Activated B cell treated with CpG ODN at 0.5 μM for 24 hours (primary cell): ENCODE data around the gene RPS2. TPM values are rescaled to one million over a fixed set of nuclear protein-coding genes. Genes with fewer than 3 reads are reported as not detected.

Experiments used
- ATAC-seq: fragments of 200-7000 bp; cut with Tn5 transposase; one replicate; pipeline ENCODE4 v1.10.0; 2021; ENCODE audit warnings: low read depth, mild to moderate bottlenecking, moderate library complexity
- CTCF ChIA-PET: fragments of 350-600 bp; sonication (Branson Sonifier 250); formaldehyde crosslinking; loops from one replicate; lab custom pipeline; 2021; ENCODE audit warnings: antibody characterized with exemption; lab: Charles Lee
- POLR2A ChIA-PET: fragments of 350-600 bp; sonication (Branson Sonifier 250); formaldehyde crosslinking; loops from one replicate; lab custom pipeline; 2021; ENCODE audit warnings: antibody characterized with exemption; lab: Charles Lee
- DNase-seq: peaks from one replicate; pipeline ENCODE4 v3.0.0; 2022
- H3K27ac Mint-ChIP-seq: one replicate; pipeline ENCODE4 v1.8.0; 2020; ENCODE audit warnings: mixed read lengths
- H3K27me3 Mint-ChIP-seq: one replicate; pipeline ENCODE4 v1.8.0; 2021; ENCODE audit warnings: mixed read lengths
- H3K36me3 Mint-ChIP-seq: one replicate; pipeline ENCODE4 v1.8.0; 2021; ENCODE audit warnings: low read depth, mixed read lengths
- H3K4me1 Mint-ChIP-seq: one replicate; pipeline ENCODE4 v1.8.0; 2021; ENCODE audit warnings: mixed read lengths
- H3K4me3 Mint-ChIP-seq: one replicate; pipeline ENCODE4 v1.8.0; 2020; ENCODE audit warnings: mild to moderate bottlenecking, mixed read lengths
- H3K9me3 Mint-ChIP-seq: one replicate; pipeline ENCODE4 v1.8.0; 2020; ENCODE audit warnings: mixed read lengths
- intact Hi-C: fragments of 100-400 bp; cut with micrococcal nuclease; formaldehyde crosslinking; loops from one replicate; pipeline ENCODE4 v1.15.1; 2024
- total RNA-seq: library from RNA; stranded (reverse); gene quantifications from 2 replicates; pipeline ENCODE4 v1.2.3, GENCODE V29; 2022
- TF ChIP-seq, protein P1 (sequence below): fragments of 200-600 bp; IDR thresholded peaks from one replicate; pipeline ENCODE4 v1.8.0; 2022; ENCODE audit warnings: antibody characterized with exemption, mild to moderate bottlenecking

RPS2 gene
- total RNA-seq, 1 donor from 2014 or later: 5,116 TPM

DNA sequence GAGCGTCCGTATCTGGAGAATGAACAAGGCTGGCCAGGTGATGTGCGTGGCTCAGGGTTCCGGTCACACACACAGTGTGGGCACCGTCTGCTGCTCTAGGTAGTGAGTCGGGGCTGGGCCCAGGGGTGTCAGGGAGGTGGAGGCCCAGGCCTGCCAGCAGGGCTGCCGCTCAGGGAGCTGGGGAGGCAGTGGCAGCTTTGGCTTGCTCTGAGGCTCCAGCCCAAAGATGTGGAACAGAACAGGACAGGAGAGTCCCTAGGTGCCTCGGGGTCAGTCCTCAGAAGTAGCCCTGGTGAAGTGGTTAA, 11.5 kb upstream of the RPS2 start:
- Mint-ChIP-seq H3K4me3 (no peak overlapping the region), H3K4me1 (peaks cover 20% of the 10 kb centered on the region), H3K27ac (no peak overlapping the region), H3K27me3 (peaks cover 2% of the 10 kb centered on the region), H3K36me3 (peaks cover 41% of the 10 kb centered on the region), H3K9me3 (no peaks in the 10 kb centered on the region)
- TF ChIP-seq, protein P1, sequence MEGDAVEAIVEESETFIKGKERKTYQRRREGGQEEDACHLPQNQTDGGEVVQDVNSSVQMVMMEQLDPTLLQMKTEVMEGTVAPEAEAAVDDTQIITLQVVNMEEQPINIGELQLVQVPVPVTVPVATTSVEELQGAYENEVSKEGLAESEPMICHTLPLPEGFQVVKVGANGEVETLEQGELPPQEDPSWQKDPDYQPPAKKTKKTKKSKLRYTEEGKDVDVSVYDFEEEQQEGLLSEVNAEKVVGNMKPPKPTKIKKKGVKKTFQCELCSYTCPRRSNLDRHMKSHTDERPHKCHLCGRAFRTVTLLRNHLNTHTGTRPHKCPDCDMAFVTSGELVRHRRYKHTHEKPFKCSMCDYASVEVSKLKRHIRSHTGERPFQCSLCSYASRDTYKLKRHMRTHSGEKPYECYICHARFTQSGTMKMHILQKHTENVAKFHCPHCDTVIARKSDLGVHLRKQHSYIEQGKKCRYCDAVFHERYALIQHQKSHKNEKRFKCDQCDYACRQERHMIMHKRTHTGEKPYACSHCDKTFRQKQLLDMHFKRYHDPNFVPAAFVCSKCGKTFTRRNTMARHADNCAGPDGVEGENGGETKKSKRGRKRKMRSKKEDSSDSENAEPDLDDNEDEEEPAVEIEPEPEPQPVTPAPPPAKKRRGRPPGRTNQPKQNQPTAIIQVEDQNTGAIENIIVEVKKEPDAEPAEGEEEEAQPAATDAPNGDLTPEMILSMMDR: no peak
- CTCF ChIA-PET: no interaction called here
- ATAC-seq: no peak
- intact Hi-C loops: no loop called here
- POLR2A ChIA-PET: interaction anchor here (21.9 kb wide), 1 partner anchor 14 kb away, joined by 351 read pairs; the partner anchor contains the start of genes NDUFB10, RNF151 and RPS2
- DNase-seq: no peak

DNA sequence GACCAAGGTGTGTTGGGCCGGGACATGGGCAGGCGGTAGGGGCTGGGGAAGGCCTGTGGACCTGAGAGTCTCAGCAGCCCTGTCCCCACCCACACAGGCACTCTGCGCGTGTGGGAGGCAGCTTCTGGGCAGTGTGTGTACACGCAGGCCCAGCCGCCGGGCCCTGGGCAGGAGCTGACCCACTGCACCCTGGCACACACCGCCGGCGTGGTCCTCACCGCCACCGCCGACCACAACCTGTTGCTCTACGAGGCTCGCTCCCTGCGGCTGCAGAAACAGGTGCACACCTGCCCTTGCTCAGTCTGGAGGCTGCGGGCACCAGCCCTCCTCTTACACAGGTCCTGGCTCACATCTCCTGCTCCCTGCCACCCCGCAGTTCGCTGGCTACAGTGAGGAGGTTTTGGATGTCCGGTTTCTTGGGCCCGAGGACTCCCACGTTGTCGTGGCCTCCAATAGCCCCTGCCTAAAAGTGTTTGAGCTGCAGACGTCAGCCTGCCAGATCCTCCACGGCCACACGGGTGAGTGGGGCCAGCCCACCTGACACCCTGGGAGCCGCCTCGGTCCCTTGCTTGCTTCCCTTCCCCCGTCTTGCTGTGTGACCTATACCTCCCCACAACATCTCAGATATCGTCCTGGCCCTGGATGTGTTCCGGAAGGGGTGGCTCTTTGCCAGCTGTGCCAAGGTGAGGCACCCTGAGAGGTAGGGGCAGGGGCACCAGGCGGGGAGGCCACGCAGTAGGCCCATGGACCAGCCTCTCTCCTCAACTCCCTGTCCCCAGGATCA, 11.0 kb upstream of the RPS2 start:
- TF ChIP-seq, protein P1: no peak
- Mint-ChIP-seq H3K9me3 (no peaks in the 10 kb centered on the region), H3K4me1 (peaks cover 23% of the 10 kb centered on the region), H3K27me3 (no peaks in the 10 kb centered on the region), H3K4me3 (no peak overlapping the region), H3K36me3 (peaks cover 41% of the 10 kb centered on the region), H3K27ac (no peak overlapping the region)
- ChIA-PET CTCF (no interaction called here), POLR2A (interaction anchor here (1.0 to 21.9 kb wide), 2 partner anchors 11 to 13 kb away, joined by 4 to 351 read pairs; partner anchors contain the start of genes NDUFB10, RNF151 and RPS2)
- DNase-seq (no peak), ATAC-seq (no peak)
- intact Hi-C loops: no loop called here

DNA sequence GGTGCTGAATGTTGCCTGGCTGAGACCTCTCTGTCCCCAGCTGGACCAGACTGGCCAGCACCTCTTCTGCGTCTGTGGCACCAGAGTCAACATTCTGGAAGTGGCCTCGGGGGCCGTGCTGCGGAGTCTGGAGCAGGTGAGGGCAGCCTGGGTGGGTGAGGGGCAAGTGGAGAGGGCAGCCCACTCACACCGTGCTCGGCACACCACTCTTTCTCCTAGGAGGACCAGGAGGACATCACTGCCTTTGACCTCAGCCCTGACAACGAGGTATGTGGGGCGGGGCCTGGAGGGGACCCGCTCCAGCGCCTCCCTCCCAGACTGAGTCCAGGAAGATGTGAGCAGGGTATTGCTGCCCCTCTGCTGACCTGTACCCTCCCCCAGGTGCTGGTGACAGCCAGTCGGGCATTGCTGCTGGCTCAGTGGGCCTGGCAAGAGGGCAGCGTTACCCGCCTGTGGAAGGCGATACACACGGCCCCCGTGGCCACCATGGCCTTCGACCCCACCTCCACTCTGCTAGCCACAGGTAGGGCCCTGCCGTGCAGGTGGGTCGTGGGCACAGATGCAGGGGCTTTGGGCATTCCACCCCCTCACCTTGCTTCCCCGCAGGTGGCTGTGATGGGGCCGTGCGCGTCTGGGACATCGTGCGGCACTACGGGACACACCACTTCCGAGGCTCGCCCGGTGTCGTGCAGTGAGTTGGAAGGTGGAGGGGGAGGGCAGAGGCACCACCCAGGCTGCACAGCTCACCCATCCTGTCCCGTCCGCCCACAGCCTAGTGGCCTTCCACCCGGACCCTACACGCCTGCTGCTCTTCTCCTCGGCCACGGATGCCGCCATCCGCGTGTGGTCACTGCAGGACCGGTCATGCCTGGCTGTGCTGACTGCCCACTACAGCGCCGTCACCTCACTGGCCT, 9.8 kb upstream of the RPS2 start:
- no peak for DNase-seq
- ChIA-PET CTCF (no interaction called here), POLR2A (interaction anchor here (1.0 to 1.8 kb wide), 4 partner anchors 9 to 17 kb away, joined by 3 to 9 read pairs (median 4); partner anchors contain the start of genes GFER and RPS2)
- peaks cover 41% of the 10 kb centered on the region for H3K36me3 Mint-ChIP-seq
- peaks cover 23% of the 10 kb centered on the region for H3K4me1 Mint-ChIP-seq
- no peak overlapping the region for H3K4me3 Mint-ChIP-seq
- no peak overlapping the region for H3K27ac Mint-ChIP-seq
- no peaks in the 10 kb centered on the region for H3K27me3 Mint-ChIP-seq
- no peaks in the 10 kb centered on the region for H3K9me3 Mint-ChIP-seq
- no peak for ATAC-seq
- TF ChIP-seq, protein P1: no peak
- intact Hi-C loops: loop anchor here (5.0 kb wide), 1 partner anchor 192 kb away; the partner anchor contains the start of genes NUBP2 and SPSB3

DNA sequence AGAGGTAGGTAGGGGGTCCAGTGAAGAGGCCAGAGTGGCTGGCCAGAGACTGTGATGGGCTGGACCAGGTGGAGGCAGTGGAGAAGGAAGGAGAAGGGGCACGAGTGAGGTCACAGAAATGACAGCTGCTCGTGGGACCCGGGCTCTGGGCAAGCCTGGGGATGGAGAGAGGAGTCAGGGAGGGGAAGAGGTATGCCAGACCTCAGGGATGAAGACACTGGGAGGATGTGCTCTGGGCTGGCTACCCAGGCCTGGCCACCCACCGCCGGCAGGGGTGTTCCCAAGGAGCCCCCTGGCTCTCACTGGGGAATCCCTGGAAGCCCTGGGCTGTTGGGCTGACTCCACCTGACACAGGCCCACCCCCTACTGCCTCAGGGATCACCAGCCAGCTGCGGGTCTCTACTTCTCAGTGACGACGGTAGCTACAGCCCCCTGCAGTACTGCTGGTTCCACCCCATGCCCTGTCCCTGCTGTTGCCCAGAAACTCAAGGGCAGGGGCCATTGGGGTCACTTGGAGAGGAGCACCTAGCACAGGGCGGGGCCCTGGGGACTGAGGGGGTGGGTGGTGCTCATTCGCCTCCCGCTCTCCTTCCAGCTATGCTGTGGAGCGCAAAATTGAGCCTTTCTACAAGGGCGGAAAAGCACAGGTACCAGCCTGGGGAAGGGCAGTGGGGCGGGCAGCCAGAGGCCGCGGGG, 9.0 kb upstream of the RPS2 start:
- H3K4me1 Mint-ChIP-seq: peaks cover 23% of the 10 kb centered on the region
- H3K27me3 Mint-ChIP-seq: no peaks in the 10 kb centered on the region
- CTCF ChIA-PET: no interaction called here
- intact Hi-C loops: loop anchor here (5.0 kb wide), 1 partner anchor 191 kb away; the partner anchor contains the start of genes NUBP2 and SPSB3
- DNase-seq (no peak), ATAC-seq (no peak)
- H3K4me3 Mint-ChIP-seq: no peak overlapping the region
- H3K36me3 Mint-ChIP-seq: peaks cover 40% of the 10 kb centered on the region
- TF ChIP-seq, protein P1: no peak
- no peak overlapping the region for H3K27ac Mint-ChIP-seq
- H3K9me3 Mint-ChIP-seq: no peaks in the 10 kb centered on the region
- POLR2A ChIA-PET: interaction anchor here (1.4 to 1.8 kb wide), 3 partner anchors 9 to 17 kb away, joined by 3 to 9 read pairs (median 5); partner anchors contain the start of genes GFER and RPS2
